Retinal pigment epithelial cell (primary cell): ENCODE measurements around the gene PTPN14.

Experiments
- DNase-seq: peaks from one replicate; pipeline ENCODE4 v3.0.0-alpha.2; 2010; ENCODE audit warnings: low read depth
- H3K4me3 ChIP-seq: 2 replicates; pipeline ENCODE4 v1.5.1; 2011; ENCODE audit warnings: mild to moderate bottlenecking, low read length, control low read depth, moderate library complexity
- CTCF ChIP-seq: conservative IDR thresholded peaks from 2 replicates; pipeline ENCODE4 v1.5.1; 2011; ENCODE audit warnings: low read depth, low read length, control low read depth, inconsistent platforms

Gene PTPN14

GRCh38 chr1:214546886-214547641 lies 4.3 kb downstream of the PTPN14 start:
- no peak overlapping the region for H3K4me3 ChIP-seq
- no peak for DNase-seq
- TF ChIP-seq CTCF = no peak

DNA sequence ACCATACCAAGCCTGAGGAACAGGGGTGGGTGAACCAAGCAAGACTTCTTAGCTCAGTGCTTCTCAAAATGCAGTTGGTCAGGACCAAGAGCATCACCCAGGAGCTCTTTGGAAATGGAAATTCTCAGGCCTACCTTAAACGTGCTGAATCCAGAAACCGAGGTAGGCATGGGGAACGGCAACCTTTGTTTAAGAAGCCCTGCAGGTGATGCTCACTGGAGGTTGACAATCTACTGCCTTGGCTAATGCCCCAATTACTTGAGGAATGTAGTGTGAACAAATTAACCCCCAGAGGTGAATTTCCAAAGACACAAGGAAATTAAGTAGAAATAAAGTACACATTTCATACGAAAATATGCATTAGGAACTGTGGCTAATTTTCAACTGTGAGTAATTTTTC lies 5.3 kb downstream of the PTPN14 start:
- H3K4me3 ChIP-seq = no peak overlapping the region
- TF ChIP-seq CTCF = no peak
- DNase-seq = no peak

GRCh38 chr1:214545293-214545692 lies 6.1 kb downstream of the PTPN14 start:
- no peak overlapping the region for H3K4me3 ChIP-seq
- no peak for TF ChIP-seq CTCF
- no peak for DNase-seq

DNA sequence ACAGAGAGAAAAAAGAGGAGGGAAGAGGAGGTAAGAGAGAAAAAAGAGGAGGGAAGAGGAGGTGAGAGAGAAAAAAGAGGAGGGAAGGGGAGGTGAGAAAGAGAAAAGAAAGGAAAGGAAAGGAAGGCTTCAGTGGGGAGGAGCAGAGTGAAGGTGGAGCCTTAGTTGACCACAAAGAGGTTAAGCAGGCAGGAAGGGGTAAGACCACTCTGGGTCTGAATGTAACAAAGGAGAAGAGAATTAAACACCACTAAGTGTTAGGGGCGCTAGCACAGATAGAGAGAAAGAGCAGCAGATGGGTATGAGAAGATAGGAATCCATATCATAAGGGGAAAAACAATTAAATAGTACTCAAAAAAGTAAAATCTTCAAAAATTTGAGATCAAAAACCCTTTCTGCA lies 6.6 kb downstream of the PTPN14 start:
- H3K4me3 ChIP-seq = no peak overlapping the region
- no peak for DNase-seq
- TF ChIP-seq CTCF = no peak

- TF ChIP-seq CTCF = no peak
- DNase-seq = peak; percentile 52
- no peak overlapping the region for H3K4me3 ChIP-seq
Observed at GRCh38 chr1:214542275-214543199, 8.9 kb downstream of the PTPN14 start.

DNA sequence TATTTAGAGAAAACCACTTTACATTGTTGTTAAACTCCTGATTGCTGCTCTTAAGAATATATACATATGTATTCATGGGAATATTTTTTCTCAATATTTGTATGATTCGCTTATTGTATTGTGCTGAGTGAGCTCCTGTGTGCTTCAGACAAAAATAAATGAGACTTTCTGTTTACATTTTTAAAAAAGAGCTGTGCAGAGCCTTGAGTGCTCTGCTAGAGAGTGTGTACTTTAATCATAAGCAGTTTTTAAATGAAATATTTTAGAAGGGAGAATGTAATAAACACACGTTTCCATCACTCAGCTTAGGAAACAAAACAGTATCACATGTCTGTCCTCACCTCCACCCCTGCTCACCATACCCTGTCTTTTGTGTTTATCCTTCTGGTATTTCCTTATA lies 9.7 kb downstream of the PTPN14 start:
- DNase-seq = no peak
- no peak for TF ChIP-seq CTCF
- no peak overlapping the region for H3K4me3 ChIP-seq
